ENCODE measurements around the gene HLTF.

The HLTF gene

GRCh38 chr3:149011676-149012075 lies 74.7 kb downstream of the HLTF start:
- no peak for TF ChIP-seq CTCF (IDR thresholded peaks at IDR 0.05; ENCODE audit: low read depth, low read length)
- H3K4me3 ChIP-seq (ENCODE audit: low read depth, low read length), result no peak overlapping the region

GRCh38 chr3:149010966-149011365 lies 75.4 kb downstream of the HLTF start:
- 0 out of 2 replicates have a peak overlapping the region, but pooled peaks have one; percentile 8 for H3K4me3 ChIP-seq (ENCODE audit: low read depth, low read length)
- no peak for TF ChIP-seq CTCF (IDR thresholded peaks at IDR 0.05; ENCODE audit: low read depth, low read length)

- H3K4me3 ChIP-seq (ENCODE audit: low read depth, low read length), result 0 out of 2 replicates have a peak overlapping the region, but pooled peaks have one; percentile 8
- TF ChIP-seq CTCF (IDR thresholded peaks at IDR 0.05; ENCODE audit: low read depth, low read length), result no peak
These were observed 75.8 kb downstream of the HLTF start for GRCh38 chr3:149010504-149010951.

GRCh38 chr3:149009732-149010131 lies 76.6 kb downstream of the HLTF start:
- TF ChIP-seq CTCF (IDR thresholded peaks at IDR 0.05; ENCODE audit: low read depth, low read length), result no peak
- no peak overlapping the region for H3K4me3 ChIP-seq (ENCODE audit: low read depth, low read length)

GRCh38 chr3:149007567-149008257 lies 78.6 kb downstream of the HLTF start:
- no peak for TF ChIP-seq CTCF (IDR thresholded peaks at IDR 0.05; ENCODE audit: low read depth, low read length)

GRCh38 chr3:149005416-149005815 lies 80.9 kb downstream of the HLTF start:
- H3K4me3 ChIP-seq (ENCODE audit: low read depth, low read length), result no peak overlapping the region
- TF ChIP-seq CTCF (IDR thresholded peaks at IDR 0.05; ENCODE audit: low read depth, low read length), result no peak

More at GRCh38 chr3:149007567-149008257, 78.6 kb downstream of the HLTF start:
- H3K4me3 ChIP-seq (ENCODE audit: low read depth, low read length), result no peak overlapping the region

- no peak for TF ChIP-seq CTCF (IDR thresholded peaks at IDR 0.05; ENCODE audit: low read depth, low read length)
- H3K4me3 ChIP-seq (ENCODE audit: low read depth, low read length), result no peak overlapping the region
These were observed 81.7 kb downstream of the HLTF start for GRCh38 chr3:149004622-149005021.
